Hepatocyte (in vitro differentiated cells): ENCODE results near the gene ENAH.

Source experiments
- EZH2 ChIP-seq: fragments of 200-600 bp; sonication (generic); IDR thresholded peaks from 2 replicates; pipeline ENCODE4 v1.6.1; 2016; ENCODE audit warnings: antibody characterized with exemption, mild to moderate bottlenecking, borderline replicate concordance
- EZH2phosphoT487 ChIP-seq: fragments of 200-600 bp; sonication (generic); IDR thresholded peaks from one replicate; pipeline ENCODE4 v1.6.1; 2018; ENCODE audit warnings: antibody characterized with exemption, mild to moderate bottlenecking, low read depth, moderate library complexity; ENCODE audit not compliant: unreplicated experiment, severe bottlenecking
- TF ChIP-seq, protein P1 (sequence below): fragments of 200-600 bp; sonication (generic); IDR thresholded peaks from 2 replicates; pipeline ENCODE4 v1.5.1; 2016; ENCODE audit warnings: antibody characterized with exemption, mild to moderate bottlenecking; ENCODE audit not compliant: poor library complexity

DNA sequence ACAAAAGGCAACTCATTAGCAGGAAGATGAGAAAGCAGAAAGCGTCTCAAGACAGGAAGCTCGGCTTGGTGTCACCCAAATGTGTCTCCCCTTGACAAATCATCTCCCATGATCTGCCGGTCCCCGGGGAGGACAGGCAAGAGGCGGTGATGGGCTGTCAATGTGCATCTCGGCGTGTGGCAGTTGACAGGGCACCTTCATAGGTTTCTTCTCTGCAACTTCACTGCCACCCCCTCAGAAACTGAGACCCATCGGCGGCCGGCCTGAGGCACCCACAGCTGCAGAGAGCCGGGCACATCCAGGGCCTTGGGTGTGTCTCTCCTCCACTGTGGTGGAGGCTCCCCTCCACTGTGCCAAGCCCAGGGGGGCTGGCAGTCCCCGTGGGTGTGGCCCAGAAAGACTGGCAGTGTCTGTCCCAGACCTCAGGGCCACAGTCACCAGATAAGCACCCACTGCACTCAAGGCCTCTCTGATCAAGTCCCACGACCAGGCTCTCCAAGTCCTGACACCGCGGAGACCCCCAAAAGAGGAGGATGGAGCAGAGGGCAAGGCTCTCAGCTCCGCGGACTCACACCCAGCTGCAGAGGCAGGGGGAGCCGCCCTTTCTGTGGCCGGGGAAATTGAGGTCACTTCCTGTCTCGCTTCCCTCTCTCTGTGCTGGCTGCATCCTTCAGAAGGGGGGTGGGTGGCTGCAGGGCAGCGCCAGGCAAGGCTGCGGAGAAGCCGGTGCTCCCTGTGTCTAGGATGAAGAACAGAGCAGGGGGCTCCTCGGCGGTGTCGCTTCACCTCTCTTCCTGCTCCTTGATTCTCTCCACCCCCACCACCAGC lies 185.5 kb downstream of the ENAH start:
- TF ChIP-seq EZH2 (no peak), EZH2phosphoT487 (no peak)
- TF ChIP-seq, protein P1, sequence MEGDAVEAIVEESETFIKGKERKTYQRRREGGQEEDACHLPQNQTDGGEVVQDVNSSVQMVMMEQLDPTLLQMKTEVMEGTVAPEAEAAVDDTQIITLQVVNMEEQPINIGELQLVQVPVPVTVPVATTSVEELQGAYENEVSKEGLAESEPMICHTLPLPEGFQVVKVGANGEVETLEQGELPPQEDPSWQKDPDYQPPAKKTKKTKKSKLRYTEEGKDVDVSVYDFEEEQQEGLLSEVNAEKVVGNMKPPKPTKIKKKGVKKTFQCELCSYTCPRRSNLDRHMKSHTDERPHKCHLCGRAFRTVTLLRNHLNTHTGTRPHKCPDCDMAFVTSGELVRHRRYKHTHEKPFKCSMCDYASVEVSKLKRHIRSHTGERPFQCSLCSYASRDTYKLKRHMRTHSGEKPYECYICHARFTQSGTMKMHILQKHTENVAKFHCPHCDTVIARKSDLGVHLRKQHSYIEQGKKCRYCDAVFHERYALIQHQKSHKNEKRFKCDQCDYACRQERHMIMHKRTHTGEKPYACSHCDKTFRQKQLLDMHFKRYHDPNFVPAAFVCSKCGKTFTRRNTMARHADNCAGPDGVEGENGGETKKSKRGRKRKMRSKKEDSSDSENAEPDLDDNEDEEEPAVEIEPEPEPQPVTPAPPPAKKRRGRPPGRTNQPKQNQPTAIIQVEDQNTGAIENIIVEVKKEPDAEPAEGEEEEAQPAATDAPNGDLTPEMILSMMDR, result no peak
